Uterus (tissue), 4 donors: ENCODE results near the gene OR2AP1. TPM values are rescaled to one million over a fixed set of nuclear protein-coding genes. Genes with fewer than 3 reads are reported as not detected.
A peak's percentile ranks its signal among the peaks of the same experiment; 100 is the strongest.

ENCODE experiments used
- DNase-seq, 2 donors: peaks; one replicate each; pipeline ENCODE4 v3.0.0-alpha.2; 2019 to 2020
- H3K27ac ChIP-seq, 2 donors: fragments of 200-600 bp; sonication (generic); 1 replicate in 1 of 2; 2 replicates in 1 of 2; pipeline ENCODE4 v1.5.1; 2016 to 2018
- H3K27me3 ChIP-seq, 2 donors: fragments of 200-600 bp; sonication (generic); one replicate each; pipeline ENCODE4 v1.5.1; 2018 to 2019; ENCODE audit warnings: control low read depth in 1 of 2
- H3K36me3 ChIP-seq, 2 donors: fragments of 200-600 bp; sonication (generic); one replicate each; pipeline ENCODE4 v1.5.1; 2019; ENCODE audit warnings: control low read depth in 1 of 2
- H3K4me1 ChIP-seq, 2 donors: fragments of 200-600 bp; sonication (generic); one replicate each; pipeline ENCODE4 v1.5.1; 2018 to 2019; ENCODE audit warnings: control low read depth in 1 of 2
- H3K4me3 ChIP-seq, 2 donors: fragments of 200-600 bp; sonication (generic); 1 replicate in 1 of 2; 2 replicates in 1 of 2; pipeline ENCODE4 v1.5.1; 2018 to 2019; ENCODE audit warnings: mild to moderate bottlenecking in 1 of 2
- H3K9me3 ChIP-seq, 2 donors: fragments of 200-600 bp; sonication (generic); one replicate each; pipeline ENCODE4 v1.5.1; 2019; ENCODE audit warnings: control low read depth in 1 of 2
- CTCF ChIP-seq, 4 experiments: fragments of 200-600 bp in 2 of 4; fragments of 450-650 bp in 2 of 4; sonication (generic) in 2 of 4; IDR thresholded peaks; one replicate each; pipeline ENCODE4 v1.5.1; 2016 to 2019; ENCODE audit warnings: antibody characterized with exemption in 4 of 4, mild to moderate bottlenecking in 2 of 4, moderate library complexity in 1 of 4
- POLR2A ChIP-seq, 2 donors: fragments of 450-650 bp; IDR thresholded peaks; one replicate each; pipeline ENCODE4 v1.6.1; 2016; ENCODE audit warnings: antibody characterized with exemption in 2 of 2, mild to moderate bottlenecking in 1 of 2, moderate library complexity in 1 of 2
- intact Hi-C: fragments of 100-400 bp; cut with DNase I; formaldehyde crosslinking; loops from one replicate; pipeline ENCODE4 v1.15.1; 2023; ENCODE audit warnings: low total_unique reads
- total RNA-seq, 4 donors: library from RNA; depleted of rRNA in 3 of 4; stranded (reverse); fragments of >200 nt in 3 of 4; gene quantifications; one replicate each; pipeline versions ENCODE4 v1.1.0 to v1.2.4, GENCODE V29; 2014 to 2023
- donor health status: DM: yes; HTN: yes; CAD: no.

The OR2AP1 gene
- total RNA-seq, 4 donors from 2014 or later: not detected

GRCh38 chr12:55612646-55613045 lies 40.4 kb downstream of the OR2AP1 start:
- Histone ChIP-seq H3K27ac (no peak overlapping the region), H3K9me3 (no peaks in the 10 kb centered on the region), H3K36me3 (no peaks in the 10 kb centered on the region), H3K4me3 (no peak overlapping the region), H3K27me3 (no peaks in the 10 kb centered on the region), H3K4me1 (no peaks in the 10 kb centered on the region)
- intact Hi-C loops: loop anchor here (10.0 kb wide), 1 partner anchor 418 kb away; no protein-coding TSS in a partner anchor
- TF ChIP-seq CTCF (IDR thresholded peaks at IDR 0.05) (no peak), POLR2A (IDR thresholded peaks at IDR 0.05) (no peak)
- no peak for DNase-seq

GRCh38 chr12:55614764-55615163 lies 42.5 kb downstream of the OR2AP1 start:
- no peaks in the 10 kb centered on the region for H3K27me3 ChIP-seq

GRCh38 chr12:55619354-55620138 lies 47.3 kb downstream of the OR2AP1 start:
- H3K36me3 ChIP-seq: no peaks in the 10 kb centered on the region
- H3K4me1 ChIP-seq: no peaks in the 10 kb centered on the region
- intact Hi-C loops: loop anchor here (10.0 kb wide), 1 partner anchor 425 kb away; no protein-coding TSS in a partner anchor
- no peak overlapping the region for H3K4me3 ChIP-seq
- no peak for TF ChIP-seq POLR2A (IDR thresholded peaks at IDR 0.05)
- TF ChIP-seq CTCF (IDR thresholded peaks at IDR 0.05): peak; percentile 65 to 82 (median 74)
- H3K27ac ChIP-seq: no peak overlapping the region
- H3K9me3 ChIP-seq: no peaks in the 10 kb centered on the region
- no peaks in the 10 kb centered on the region for H3K27me3 ChIP-seq
- peak in 1 of 2 donors; percentile 39 for DNase-seq

More at GRCh38 chr12:55614764-55615163, 42.5 kb downstream of the OR2AP1 start:
- intact Hi-C loops: loop anchor here (10.0 kb wide), 1 partner anchor 420 kb away; no protein-coding TSS in a partner anchor
- no peaks in the 10 kb centered on the region for H3K36me3 ChIP-seq
- H3K9me3 ChIP-seq: no peaks in the 10 kb centered on the region
- no peaks in the 10 kb centered on the region for H3K4me1 ChIP-seq
- no peak overlapping the region for H3K27ac ChIP-seq
- no peak for DNase-seq
- TF ChIP-seq CTCF (IDR thresholded peaks at IDR 0.05): no peak
- TF ChIP-seq POLR2A (IDR thresholded peaks at IDR 0.05): no peak
- no peak overlapping the region for H3K4me3 ChIP-seq

GRCh38 chr12:55624056-55624455 lies 51.8 kb downstream of the OR2AP1 start:
- intact Hi-C loops: no loop called here
- TF ChIP-seq POLR2A (IDR thresholded peaks at IDR 0.05) (no peak), CTCF (IDR thresholded peaks at IDR 0.05) (no peak)
- H3K9me3 ChIP-seq: no peaks in the 10 kb centered on the region
- H3K4me1 ChIP-seq: no peaks in the 10 kb centered on the region
- no peaks in the 10 kb centered on the region for H3K36me3 ChIP-seq
- no peak for DNase-seq
- H3K4me3 ChIP-seq: no peak overlapping the region
- H3K27ac ChIP-seq: no peak overlapping the region
- no peaks in the 10 kb centered on the region for H3K27me3 ChIP-seq

Other genes starting within 250 kb of the OR2AP1 start
- gene OR6C3, start 241.7 kb upstream of the OR2AP1 start, total RNA-seq: not detected
- gene OR6C75, start 209.5 kb upstream of the OR2AP1 start, total RNA-seq: not detected
- gene OR6C65, start 171.9 kb upstream of the OR2AP1 start, total RNA-seq: not detected
- not detected for gene OR6C76, start 146.2 kb upstream of the OR2AP1 start, total RNA-seq
- gene OR6C2, start 128.4 kb upstream of the OR2AP1 start, total RNA-seq: not detected
- gene OR6C70, start 102.3 kb upstream of the OR2AP1 start, total RNA-seq: not detected
- gene OR6C68, start 80.1 kb upstream of the OR2AP1 start, total RNA-seq: not detected
- gene OR6C4, start 22.9 kb upstream of the OR2AP1 start, total RNA-seq: not detected
- not detected for gene OR10P1, start 64.4 kb downstream of the OR2AP1 start, total RNA-seq
- gene ITGA7, start 135.4 kb downstream of the OR2AP1 start, total RNA-seq: 100 to 1,000 TPM in 1 of 4 donors, 10 to 100 TPM in 2, 1 to 10 TPM in 1; 6.8 to 167 (median 29.4) TPM
- gene BLOC1S1, start 143.6 kb downstream of the OR2AP1 start, total RNA-seq: 100 to 1,000 TPM in 3 of 4 donors, 10 to 100 TPM in 1; 53.6 to 238 (median 140) TPM
- gene RDH5, start 147.9 kb downstream of the OR2AP1 start, total RNA-seq: 10 to 100 TPM in 2 of 4 donors, 1 to 10 TPM in 2; 4.1 to 16.8 (median 9.7) TPM
- 100 to 1,000 TPM; 417 to 911 (median 637) TPM for gene CD63, start 156.5 kb downstream of the OR2AP1 start, total RNA-seq
- gene GDF11, start 170.7 kb downstream of the OR2AP1 start, total RNA-seq: 10 to 100 TPM in 1 of 4 donors, 1 to 10 TPM in 2, under 1 TPM in 1; 0.77 to 17.1 (median 5.0) TPM
- 100 to 1,000 TPM in 1 of 4 donors, 10 to 100 TPM in 3; 45.9 to 106 (median 66.6) TPM for gene SARNP, start 245.3 kb downstream of the OR2AP1 start, total RNA-seq
- 10 to 100 TPM in 1 of 4 donors, 1 to 10 TPM in 3; 1.3 to 38.6 (median 7.5) TPM for gene ORMDL2, start 245.6 kb downstream of the OR2AP1 start, total RNA-seq